Measurements from ENCODE around the gene ALDH1A1. TPM values are rescaled to one million over a fixed set of nuclear protein-coding genes. Genes with fewer than 3 reads are reported as not detected.

The ALDH1A1 gene
- total RNA-seq, 4 donors from 2014 or later, result 184 to 561 (median 251) TPM

- DNase-seq, result no peak
- H3K9me3 ChIP-seq, result no peaks in the 10 kb centered on the region
- H3K36me3 ChIP-seq, result peaks cover 0 to 34% (median 0%) of the 10 kb centered on the region in 3 donors
- H3K4me1 ChIP-seq, result no peaks in the 10 kb centered on the region
- H3K27me3 ChIP-seq, result no peaks in the 10 kb centered on the region
- TF ChIP-seq CTCF (IDR thresholded peaks at IDR 0.05) (no peak), POLR2A (IDR thresholded peaks at IDR 0.05) (no peak)
- no peak overlapping the region for H3K4me3 ChIP-seq
- H3K27ac ChIP-seq, result no peak overlapping the region
Measured at GRCh38 chr9:72904267-72905093, 48.4 kb downstream of the ALDH1A1 start.

- Histone ChIP-seq H3K27me3 (no peaks in the 10 kb centered on the region), H3K9me3 (no peaks in the 10 kb centered on the region), H3K4me1 (no peaks in the 10 kb centered on the region), H3K4me3 (no peak overlapping the region), H3K36me3 (peaks cover 0 to 34% (median 0%) of the 10 kb centered on the region in 3 donors), H3K27ac (no peak overlapping the region)
- no peak for DNase-seq
- TF ChIP-seq POLR2A (IDR thresholded peaks at IDR 0.05) (no peak), CTCF (IDR thresholded peaks at IDR 0.05) (no peak)
Measured at GRCh38 chr9:72903103-72903502, 49.8 kb downstream of the ALDH1A1 start.

GRCh38 chr9:72902268-72902667 lies 50.6 kb downstream of the ALDH1A1 start:
- H3K36me3 ChIP-seq, result peaks cover 0 to 34% (median 0%) of the 10 kb centered on the region in 3 donors
- no peaks in the 10 kb centered on the region for H3K9me3 ChIP-seq
- H3K27me3 ChIP-seq, result no peaks in the 10 kb centered on the region
- H3K4me3 ChIP-seq, result no peak overlapping the region
- H3K27ac ChIP-seq, result no peak overlapping the region
- no peak for DNase-seq
- TF ChIP-seq CTCF (IDR thresholded peaks at IDR 0.05) (no peak), POLR2A (IDR thresholded peaks at IDR 0.05) (no peak)
- H3K4me1 ChIP-seq, result no peaks in the 10 kb centered on the region

DNA sequence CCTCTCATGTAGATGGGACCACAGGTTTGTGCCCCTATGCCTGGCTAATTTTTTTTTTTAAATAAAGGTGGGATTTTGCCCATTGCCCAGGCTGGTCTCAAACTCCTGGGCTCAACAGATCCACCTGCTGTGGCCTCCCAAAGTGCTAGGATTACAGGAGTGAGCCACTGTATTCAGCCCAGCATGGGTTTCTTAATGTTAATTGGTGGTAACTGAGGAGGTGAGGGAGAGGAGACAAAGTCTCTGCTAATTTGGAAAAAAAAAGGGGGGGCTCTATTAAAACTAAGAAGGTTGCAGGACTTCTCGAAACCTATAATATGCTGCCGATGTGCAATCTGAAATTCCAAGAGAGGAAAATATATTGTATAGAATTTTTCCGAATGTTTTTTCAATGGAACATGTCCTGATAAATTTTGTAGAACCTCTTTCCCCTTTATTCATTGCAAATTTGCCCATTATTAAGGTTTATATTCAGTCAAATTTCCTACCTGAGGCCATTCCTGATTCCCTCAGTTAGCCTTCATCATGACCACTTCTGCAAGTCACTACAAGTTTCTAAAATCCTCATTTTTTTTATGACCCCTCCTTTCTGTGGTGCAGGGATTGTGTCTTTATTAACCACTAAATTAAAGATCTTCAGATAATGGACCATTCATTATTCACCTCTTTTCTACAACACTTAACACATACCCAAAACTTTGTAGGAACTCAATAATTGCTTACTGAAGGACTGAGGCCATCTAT lies 52.9 kb downstream of the ALDH1A1 start:
- Histone ChIP-seq H3K27me3 (no peaks in the 10 kb centered on the region), H3K4me3 (no peak overlapping the region), H3K36me3 (peaks cover 0 to 28% (median 0%) of the 10 kb centered on the region in 3 donors), H3K4me1 (no peaks in the 10 kb centered on the region), H3K27ac (no peak overlapping the region), H3K9me3 (no peaks in the 10 kb centered on the region)
- no peak for DNase-seq
- TF ChIP-seq CTCF (IDR thresholded peaks at IDR 0.05), result no peak
- no peak for TF ChIP-seq POLR2A (IDR thresholded peaks at IDR 0.05)

DNA sequence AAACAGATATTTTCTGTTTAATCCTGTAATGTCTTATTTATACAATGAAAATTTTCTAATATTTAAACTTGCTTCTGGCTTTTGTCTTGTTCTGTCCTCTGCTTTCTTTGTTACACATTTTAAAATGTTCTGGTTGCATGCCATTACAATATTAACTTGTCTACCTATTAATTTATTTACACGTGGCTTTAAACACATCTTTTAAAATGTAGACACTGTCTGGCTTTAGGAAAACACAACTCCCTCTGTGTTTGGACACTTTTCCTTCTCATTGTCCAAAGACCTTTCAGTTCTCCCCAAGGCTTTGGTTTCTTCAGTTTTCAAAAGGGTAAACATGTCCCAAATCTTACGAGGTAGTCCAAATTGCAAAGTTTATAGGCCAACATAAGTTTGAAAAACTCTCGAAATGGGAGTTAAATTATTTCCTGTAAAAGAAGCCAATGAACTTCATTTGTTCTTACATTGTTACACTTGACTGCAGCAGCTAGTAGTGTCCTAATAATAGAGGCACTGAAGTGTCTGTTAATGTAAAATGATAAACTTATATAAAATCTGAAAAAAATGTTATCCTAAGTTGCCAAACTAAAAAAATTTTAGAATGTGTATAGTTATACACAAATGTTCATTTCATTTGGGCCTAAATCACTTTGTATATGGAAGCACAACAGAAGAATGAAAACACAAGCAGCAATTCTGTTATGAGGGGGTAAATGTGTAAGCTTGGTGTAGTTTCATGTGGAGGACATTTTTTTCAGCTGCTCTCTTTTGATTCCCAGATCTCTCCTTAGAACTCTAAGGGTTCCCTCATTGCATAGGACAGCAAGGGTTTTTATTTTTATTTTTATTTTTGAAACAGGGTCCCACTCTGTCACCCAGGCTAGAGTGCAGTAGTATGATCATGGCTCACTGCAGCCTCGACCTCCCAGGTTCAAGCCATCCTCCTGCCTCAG lies 53.8 kb downstream of the ALDH1A1 start:
- H3K27me3 ChIP-seq, result no peaks in the 10 kb centered on the region
- no peak for TF ChIP-seq POLR2A (IDR thresholded peaks at IDR 0.05)
- TF ChIP-seq CTCF (IDR thresholded peaks at IDR 0.05), result no peak
- H3K4me3 ChIP-seq, result no peak overlapping the region
- no peaks in the 10 kb centered on the region for H3K9me3 ChIP-seq
- no peak overlapping the region for H3K27ac ChIP-seq
- DNase-seq, result no peak
- peaks cover 0 to 25% (median 0%) of the 10 kb centered on the region in 3 donors for H3K36me3 ChIP-seq
- H3K4me1 ChIP-seq, result no peaks in the 10 kb centered on the region

Measured in Peyer's patch (tissue), 4 donors.